HTR-8/SVneo (cell line): ENCODE results near the gene C11orf68.
"Not testable (repeated sequence)": the region's sequence is repeated elsewhere in the genome, so short reads cannot be mapped to it uniquely, and the experiment has no call there.

Source experiments
- DNase-seq: peaks from one replicate; pipeline ENCODE4 v3.0.0; 2011; ENCODE audit warnings: low spot score, mixed read lengths; ENCODE audit not compliant: insufficient read length
- FAIRE-seq: peaks from 2 replicates; lab custom pipeline; 2011; peaks lifted over from hg19 to GRCh38; lab: Jason Lieb, UNC

Gene C11orf68

GRCh38 chr11:65892661-65893317 lies 26.1 kb downstream of the C11orf68 start:
- no peak for DNase-seq
- FAIRE-seq, result peak; percentile 79

- FAIRE-seq, result peak; percentile 76
- DNase-seq, result not testable (repeated sequence)
These were observed 26.7 kb downstream of the C11orf68 start for GRCh38 chr11:65892137-65892540.

- no peak for DNase-seq
- peak; percentile 23 for FAIRE-seq
These were observed 27.4 kb downstream of the C11orf68 start for GRCh38 chr11:65891219-65892136.

- peak; percentile 95 for FAIRE-seq
- peak; percentile 98 for DNase-seq
These were observed 28.3 kb downstream of the C11orf68 start, which contains the start of gene CCDC85B for GRCh38 chr11:65890324-65891218. CCDC85B (plus strand) TSS chr11:65890673; CDS start chr11:65890784, 111 bp downstream.

- peak; percentile 99 for DNase-seq
- FAIRE-seq, result peak; percentile 98
These were observed 30.6 kb downstream of the C11orf68 start, which contains the start of gene FIBP for GRCh38 chr11:65888163-65888814. FIBP (minus strand) TSS chr11:65888471; CDS start chr11:65888418, 53 bp downstream.

- no peak for DNase-seq
- FAIRE-seq, result peak; percentile 20
These were observed 31.1 kb downstream of the C11orf68 start for GRCh38 chr11:65887723-65888162.

- no peak for FAIRE-seq
- DNase-seq, result no peak
These were observed 31.8 kb downstream of the C11orf68 start for GRCh38 chr11:65886826-65887722.

- FAIRE-seq, result no peak
- DNase-seq, result no peak
These were observed 32.9 kb downstream of the C11orf68 start for GRCh38 chr11:65885808-65886536.

- FAIRE-seq, result peak; percentile 13
- DNase-seq, result no peak
These were observed 33.6 kb downstream of the C11orf68 start for GRCh38 chr11:65885231-65885630.

GRCh38 chr11:65884716-65885092 lies 34.2 kb downstream of the C11orf68 start:
- peak; percentile 98 for FAIRE-seq
- DNase-seq, result peak; percentile 90

- FAIRE-seq, result peak; percentile 4
These were observed 34.8 kb downstream of the C11orf68 start for GRCh38 chr11:65883786-65884715.

GRCh38 chr11:65883058-65883761 lies 35.7 kb downstream of the C11orf68 start:
- FAIRE-seq (peak; percentile 46), DNase-seq (no peak)

More at GRCh38 chr11:65883786-65884715, 34.8 kb downstream of the C11orf68 start:
- DNase-seq, result no peak

- peak; percentile 83 for FAIRE-seq
These were observed 36.5 kb downstream of the C11orf68 start for GRCh38 chr11:65882120-65883057.

GRCh38 chr11:65880844-65881421 lies 37.9 kb downstream of the C11orf68 start:
- FAIRE-seq (peak; percentile 85), DNase-seq (no peak)

More at GRCh38 chr11:65882120-65883057, 36.5 kb downstream of the C11orf68 start:
- no peak for DNase-seq

GRCh38 chr11:65880027-65880426 lies 38.8 kb downstream of the C11orf68 start:
- DNase-seq (no peak), FAIRE-seq (peak; percentile 23)
